Measurements from ENCODE around the gene VPS9D1. TPM values are rescaled to one million over a fixed set of nuclear protein-coding genes. Genes with fewer than 3 reads are reported as not detected.

Gene VPS9D1
- polyA plus RNA-seq, 12 donors, result 7.0 to 16.5 (median 9.4) TPM; not detected in 1

- no peak for DNase-seq
These were observed 12.6 kb upstream of the VPS9D1 start for GRCh38 chr16:89733322-89733721.

- no peak for DNase-seq
These were observed 12.2 kb upstream of the VPS9D1 start for GRCh38 chr16:89732918-89733242.

- DNase-seq, result no peak
These were observed 11.6 kb upstream of the VPS9D1 start for GRCh38 chr16:89732142-89732917.

- DNase-seq, result no peak
These were observed 10.0 kb upstream of the VPS9D1 start for GRCh38 chr16:89730610-89731234.

GRCh38 chr16:89729863-89730593, 9.3 kb upstream of the VPS9D1 start:
- DNase-seq, result no peak

GRCh38 chr16:89729293-89729692, 8.6 kb upstream of the VPS9D1 start:
- DNase-seq, result no peak

GRCh38 chr16:89727406-89728120, 6.9 kb upstream of the VPS9D1 start:
- DNase-seq, result no peak

- no peak for DNase-seq
These were observed 2.9 kb upstream of the VPS9D1 start for GRCh38 chr16:89723279-89724250.

- no peak for DNase-seq
These were observed 1.9 kb upstream of the VPS9D1 start for GRCh38 chr16:89722392-89723278.

GRCh38 chr16:89721546-89722391, 1.1 kb upstream of the VPS9D1 start:
- DNase-seq, result no peak

GRCh38 chr16:89720551-89720812, 216 bp downstream of the VPS9D1 start:
- no peak for DNase-seq

- no peak for DNase-seq
These were observed 2.8 kb downstream of the VPS9D1 start for GRCh38 chr16:89717688-89718505.

GRCh38 chr16:89716916-89717687, 3.6 kb downstream of the VPS9D1 start:
- no peak for DNase-seq

- no peak for DNase-seq
These were observed 4.2 kb downstream of the VPS9D1 start for GRCh38 chr16:89716493-89716892.

GRCh38 chr16:89712274-89712781, 8.4 kb downstream of the VPS9D1 start:
- DNase-seq, result no peak

- DNase-seq, result no peak
These were observed 9.0 kb downstream of the VPS9D1 start for GRCh38 chr16:89711601-89712273.

Measured in muscle of arm (tissue), 12 donors.